ENCODE results near the gene COMMD1.
"Not testable (repeated sequence)": the region's sequence is repeated elsewhere in the genome, so short reads cannot be mapped to it uniquely, and the experiment has no call there.

The COMMD1 gene

DNA sequence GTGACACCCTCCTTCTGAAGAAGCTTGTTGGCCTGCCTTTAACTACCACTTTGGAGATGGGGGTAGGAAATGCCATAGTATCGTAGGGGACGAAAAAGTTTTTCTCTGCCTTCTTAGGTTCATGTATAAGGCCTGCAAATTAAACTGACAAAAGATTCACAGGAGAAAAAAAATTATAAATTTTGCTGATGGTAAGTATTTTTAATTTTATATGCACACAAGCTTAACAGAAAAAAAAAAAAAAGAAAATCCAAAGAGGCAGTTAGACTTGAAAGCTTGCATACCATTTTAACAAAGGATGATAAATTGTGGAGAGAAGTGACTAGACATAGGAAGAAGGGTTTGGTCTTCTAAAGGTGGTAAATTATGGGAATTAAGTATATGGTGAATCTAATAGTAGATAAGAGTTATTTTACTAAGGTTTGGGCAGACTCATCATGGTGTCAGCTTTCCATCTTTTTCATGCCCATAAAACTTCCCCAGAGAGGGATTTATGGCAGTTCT is 227.9 kb downstream of the COMMD1 start:
- no peak for DNase-seq (ENCODE audit: low read depth in 3 of 3, low spot score in 1 of 3)

DNA sequence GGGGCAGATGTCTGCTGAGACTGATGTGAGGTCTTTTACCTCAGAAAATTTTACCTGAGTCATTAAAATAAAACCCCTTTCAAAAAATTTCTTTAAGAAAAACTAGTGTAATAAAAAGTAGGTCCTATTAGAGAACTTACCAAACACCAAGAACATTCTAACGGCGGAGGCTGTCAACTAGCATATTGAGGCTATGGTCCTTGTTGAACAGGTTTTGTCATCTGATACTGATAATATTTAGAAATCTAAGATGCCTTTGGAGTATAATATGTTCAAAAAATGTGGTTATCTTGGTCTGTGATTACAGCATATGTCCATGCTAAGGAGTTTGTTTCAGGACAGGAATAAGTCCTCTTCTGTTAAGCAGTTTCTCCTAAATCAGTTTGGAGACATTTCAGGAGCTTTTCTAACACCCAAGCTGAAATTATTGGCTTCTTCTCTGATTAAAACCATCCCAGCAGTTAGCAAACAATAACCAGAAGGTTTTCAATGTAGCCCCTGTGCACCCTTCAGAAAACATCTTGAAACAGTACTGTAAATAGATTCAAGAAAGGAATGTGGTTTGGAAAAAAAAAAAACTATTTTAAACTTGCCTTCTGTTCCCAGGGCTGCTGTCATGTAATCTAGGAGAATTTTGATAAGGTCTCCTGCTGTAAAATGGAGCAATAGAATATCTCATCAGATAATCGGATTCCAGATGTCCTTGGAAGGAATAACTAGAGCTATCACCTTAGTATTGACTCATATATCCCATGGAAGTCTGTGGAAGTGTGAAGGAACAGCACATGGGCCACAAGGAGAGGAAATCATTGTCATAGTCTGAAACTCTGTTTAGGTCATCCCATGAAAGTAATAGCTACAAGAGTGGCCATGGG is 231.7 kb downstream of the COMMD1 start:
- DNase-seq (ENCODE audit: low read depth in 3 of 3, low spot score in 1 of 3): no peak

DNA sequence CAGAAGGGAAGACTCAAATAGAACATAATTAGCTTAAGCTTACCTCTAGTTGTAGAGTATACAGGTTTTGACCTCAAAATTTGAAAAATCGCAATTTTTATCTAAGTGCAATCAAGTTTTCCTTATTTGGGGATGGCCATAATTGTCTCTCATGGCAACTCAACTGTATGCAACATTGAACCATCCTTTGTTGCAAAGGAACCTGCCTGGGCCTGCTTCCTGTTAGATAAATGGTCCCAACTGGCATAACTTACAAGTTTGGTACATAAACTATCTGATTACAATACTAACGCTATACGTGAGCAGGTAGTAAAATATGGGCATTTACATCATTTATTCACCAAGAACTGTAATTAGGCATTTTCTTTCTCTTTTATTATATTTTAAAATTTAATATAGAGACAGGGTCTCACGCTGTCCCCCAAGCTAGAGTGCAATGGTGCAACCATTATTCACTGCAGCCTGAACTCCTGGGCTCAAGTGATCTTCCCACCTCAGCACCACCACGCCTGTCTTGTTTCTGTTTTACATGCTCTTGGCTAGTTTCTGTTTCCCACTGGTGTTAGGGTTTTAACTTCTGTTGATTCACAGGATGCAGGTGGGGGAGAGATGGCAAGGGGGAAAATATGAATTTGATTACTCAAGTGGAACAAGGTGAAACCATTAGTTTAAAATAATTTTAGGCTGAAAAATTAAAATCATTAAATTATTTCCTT is 235.1 kb downstream of the COMMD1 start:
- DNase-seq (ENCODE audit: low read depth in 3 of 3, low spot score in 1 of 3): no peak

DNA sequence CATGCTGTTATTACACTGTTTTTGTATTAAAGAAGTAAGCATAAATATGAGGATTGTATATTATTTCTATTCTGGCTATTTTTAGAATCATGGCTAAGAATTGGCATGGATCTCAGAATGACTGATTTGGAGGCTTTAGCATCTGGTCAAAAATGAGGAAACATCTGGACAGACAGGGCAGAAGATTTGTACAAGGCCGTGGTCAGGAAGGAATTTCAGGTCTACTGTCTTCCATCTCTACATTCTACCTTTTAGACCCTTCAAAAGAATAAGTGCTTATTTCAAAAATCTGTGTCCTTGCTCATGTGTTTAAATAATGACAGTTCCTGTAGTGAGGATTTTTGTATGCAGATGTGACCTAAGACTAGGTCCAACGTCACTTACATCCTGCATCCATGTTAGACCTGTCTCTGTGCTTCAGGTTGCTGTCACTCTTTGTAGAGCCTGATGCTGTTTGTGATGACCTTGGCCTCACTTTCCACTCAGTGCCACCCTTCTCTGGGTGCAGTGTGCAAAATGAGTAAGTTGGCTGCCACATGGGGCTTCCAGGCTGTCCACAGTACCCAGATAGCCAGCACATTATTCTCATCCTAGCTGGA is 235.8 kb downstream of the COMMD1 start:
- no peak for DNase-seq (ENCODE audit: low read depth in 3 of 3, low spot score in 1 of 3)

DNA sequence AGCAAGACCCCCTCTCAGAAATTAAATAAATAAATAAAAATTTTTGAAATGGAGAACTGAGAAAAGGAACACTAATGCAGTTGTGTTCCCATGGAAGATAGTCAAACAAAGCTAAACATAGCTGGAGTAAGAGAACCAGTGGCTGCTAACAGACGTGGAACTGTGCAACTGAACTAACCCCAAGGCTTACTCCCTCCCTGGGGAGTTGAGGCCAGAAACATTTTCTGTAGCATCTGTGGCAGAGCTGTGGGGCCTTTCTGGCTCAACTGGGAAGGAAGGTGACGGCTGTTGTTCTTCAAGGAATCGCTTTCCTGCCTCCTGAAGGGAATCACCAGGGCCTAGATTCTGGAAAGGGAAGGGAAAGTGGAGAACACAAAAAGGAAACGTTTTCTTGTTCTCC is 236.6 kb downstream of the COMMD1 start:
- DNase-seq (ENCODE audit: low read depth in 3 of 3, low spot score in 1 of 3): no peak

DNA sequence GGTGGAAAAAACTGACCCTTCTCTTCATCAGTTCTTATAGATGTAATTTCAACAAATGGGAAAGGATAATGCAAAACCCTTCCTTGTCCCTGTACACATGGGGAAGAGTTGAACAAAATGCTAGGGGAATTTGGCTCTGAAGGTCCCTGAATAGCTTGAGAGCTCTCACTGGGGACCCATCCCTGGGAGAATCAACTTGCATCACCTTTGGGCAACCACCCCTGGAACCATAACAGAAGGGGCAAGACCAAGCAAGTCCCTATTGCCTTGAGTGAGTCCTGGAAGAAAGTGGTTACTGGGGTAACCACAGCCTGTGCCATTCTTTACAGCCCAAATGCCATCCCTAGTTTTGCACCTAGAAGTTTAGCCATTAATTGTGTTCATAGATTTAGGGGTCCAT is 238.2 kb downstream of the COMMD1 start:
- no peak for DNase-seq (ENCODE audit: low read depth in 3 of 3, low spot score in 1 of 3)

DNA sequence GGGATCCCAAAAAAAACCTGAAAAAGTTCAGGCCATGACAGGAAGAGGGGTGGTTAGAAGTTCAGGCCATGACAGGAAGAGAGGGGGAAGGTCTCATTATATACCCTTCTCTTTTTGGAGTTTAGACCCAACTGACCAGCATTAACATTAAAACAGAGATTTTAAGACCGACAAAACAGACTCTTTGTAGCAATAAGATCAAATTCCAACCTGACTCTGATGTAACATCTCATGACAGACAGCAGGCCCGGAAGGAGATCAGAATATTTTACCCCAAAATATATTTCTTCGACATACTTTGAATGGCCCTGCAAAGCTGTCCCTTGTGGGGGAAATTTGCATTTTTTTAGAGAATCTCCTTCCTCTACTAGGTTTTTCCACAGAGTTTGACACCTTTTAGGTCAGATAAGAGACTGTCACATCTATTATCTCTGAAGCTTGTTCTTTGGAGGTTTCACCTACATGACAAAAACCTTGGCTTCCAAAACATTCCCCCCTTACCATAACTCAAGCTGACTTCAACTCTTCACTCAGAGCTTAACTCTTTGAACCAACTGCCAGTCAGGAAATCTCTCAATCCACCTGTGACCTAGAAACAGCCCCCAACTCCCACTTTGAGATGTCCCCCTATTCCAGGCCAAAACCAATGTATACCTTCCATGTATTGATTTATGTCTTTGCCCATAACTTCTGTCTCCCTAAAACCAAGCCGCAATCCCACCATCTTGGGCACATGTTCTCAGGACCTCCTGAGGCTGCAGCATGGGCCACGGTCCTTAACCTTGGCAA is 239.4 kb downstream of the COMMD1 start:
- no peak for DNase-seq (ENCODE audit: low read depth in 3 of 3, low spot score in 1 of 3)

DNA sequence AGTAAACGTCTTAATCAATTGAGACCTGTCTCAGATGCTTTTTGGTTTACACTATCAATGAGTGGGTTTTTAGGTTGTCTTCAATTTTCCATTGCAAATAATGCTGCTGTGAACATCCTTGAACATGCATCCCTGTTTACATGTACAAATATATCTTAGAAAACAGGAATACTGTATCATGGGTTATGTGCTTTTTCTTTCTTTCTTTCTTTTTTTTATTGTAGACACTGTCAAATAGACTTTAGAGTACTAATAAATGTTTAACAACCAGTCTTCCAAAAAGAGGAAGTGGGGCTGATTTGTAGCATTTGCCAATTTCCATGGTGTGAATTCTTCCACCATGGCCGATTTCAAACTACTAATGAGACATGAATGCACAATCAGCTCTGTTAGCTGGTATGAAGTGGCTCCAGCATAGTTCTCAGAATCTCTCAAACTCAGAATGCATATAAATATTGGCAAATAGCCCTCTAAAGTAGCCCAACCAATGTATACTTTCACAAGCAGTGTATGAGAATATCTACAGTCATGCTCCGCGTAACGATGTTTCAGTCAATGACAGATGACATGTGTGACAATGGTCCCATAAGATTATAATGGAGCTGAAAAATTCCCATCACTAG is 240.1 kb downstream of the COMMD1 start:
- no peak for DNase-seq (ENCODE audit: low read depth in 3 of 3, low spot score in 1 of 3)

DNA sequence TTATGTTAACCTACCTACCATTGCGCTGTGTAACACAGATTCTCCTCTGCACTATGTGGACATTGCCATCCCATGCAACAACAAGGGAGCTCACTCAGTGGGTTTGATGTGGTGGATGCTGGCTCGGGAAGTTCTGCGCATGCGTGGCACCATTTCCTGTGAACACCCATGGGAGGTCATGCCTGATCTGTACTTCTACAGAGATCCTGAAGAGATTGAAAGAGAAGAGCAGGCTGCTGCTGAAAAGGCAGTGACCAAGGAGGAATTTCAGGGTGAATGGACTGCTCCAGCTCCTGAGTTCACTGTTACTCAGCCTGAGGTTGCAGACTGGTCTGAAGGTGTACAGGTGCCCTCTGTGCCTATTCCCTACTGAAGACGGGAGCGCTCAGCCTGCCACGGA is 241.3 kb downstream of the COMMD1 start:
- peak in 1 of 3 donors; percentile 2 for DNase-seq (ENCODE audit: low read depth in 3 of 3, low spot score in 1 of 3)

DNA sequence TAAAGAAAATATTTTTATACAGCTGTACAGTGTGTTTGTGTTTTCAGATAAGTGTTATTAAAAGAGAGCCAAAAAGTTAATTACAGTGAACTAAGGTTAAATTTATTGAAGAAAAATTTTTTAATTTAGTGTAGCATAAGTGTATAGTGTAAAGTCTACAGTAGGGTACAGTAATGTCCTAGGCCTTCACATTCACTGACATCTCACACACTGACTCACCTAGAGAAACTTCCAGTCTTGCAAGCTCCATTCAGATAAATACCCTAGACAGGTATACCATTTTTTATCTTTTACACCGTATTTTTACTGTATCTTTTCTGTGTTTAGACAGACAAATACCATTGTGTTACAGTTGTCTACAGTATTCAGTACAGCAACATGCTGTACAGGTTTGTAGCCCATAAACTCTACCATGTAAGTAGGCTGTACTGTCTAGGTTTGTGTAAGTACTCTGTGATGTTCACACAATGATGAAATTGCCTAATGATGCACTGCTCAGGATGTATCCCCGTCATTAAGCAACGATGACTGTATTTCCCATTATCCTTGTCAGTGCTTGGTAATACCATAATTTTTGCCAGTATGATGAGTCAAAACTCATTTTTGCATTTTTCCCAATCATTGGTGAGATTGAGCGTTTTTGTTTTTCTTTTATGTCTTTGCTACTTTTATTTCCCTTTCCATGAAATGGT is 242.3 kb downstream of the COMMD1 start:
- no peak for DNase-seq (ENCODE audit: low read depth in 3 of 3, low spot score in 1 of 3)

DNA sequence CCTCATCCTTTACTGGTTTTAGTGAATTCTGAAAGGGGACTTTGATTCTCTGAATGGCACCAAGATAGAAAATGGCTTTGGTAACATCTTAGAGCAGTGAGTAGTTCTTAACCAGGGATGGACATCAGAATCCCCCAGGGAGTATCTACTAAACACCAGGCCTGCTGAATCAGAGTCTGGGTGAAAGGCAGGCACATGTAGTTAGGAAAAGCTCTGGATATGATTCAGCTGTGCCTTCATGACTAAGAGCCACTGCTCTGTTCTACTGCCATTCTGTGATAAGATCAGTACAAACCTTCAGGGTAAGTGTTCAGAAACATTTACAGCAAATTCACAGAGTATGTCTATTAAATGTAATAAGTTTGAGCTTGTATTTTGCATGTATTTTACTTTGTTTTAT is 244.2 kb downstream of the COMMD1 start:
- no peak for DNase-seq (ENCODE audit: low read depth in 3 of 3, low spot score in 1 of 3)

DNA sequence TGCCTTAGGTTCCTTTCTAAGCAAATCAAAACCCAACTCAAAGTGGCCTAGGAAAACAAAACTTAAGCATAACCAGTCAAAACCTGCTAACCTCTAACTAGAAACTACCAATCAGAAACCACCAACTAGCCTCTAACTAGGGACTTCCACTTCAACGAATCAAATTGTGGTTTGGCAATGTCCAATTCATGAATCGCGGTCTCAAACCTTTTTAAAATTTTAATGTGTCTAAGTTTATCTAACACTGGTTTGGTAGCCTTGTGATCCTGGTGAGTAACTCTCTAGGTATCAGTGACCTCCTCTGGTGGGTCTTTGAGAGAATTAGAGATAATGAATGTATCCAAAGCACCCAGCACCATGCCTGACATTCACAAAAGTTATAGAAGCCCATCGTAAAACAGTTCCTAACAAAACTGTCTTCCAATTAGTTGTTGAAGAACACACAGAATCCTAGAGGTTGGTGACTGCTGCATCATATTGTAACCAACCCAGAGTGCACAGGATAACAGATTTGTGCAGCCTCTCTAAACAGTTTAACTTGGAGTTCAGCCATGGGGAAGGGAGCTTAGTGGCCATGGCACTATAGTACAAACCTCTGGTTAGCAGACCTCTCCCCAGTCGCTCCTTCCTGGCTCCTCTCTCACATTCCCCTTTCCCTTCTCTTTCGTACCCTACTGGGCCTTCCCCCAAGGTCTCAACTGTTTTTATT is 245.3 kb downstream of the COMMD1 start:
- no peak for DNase-seq (ENCODE audit: low read depth in 3 of 3, low spot score in 1 of 3)

DNA sequence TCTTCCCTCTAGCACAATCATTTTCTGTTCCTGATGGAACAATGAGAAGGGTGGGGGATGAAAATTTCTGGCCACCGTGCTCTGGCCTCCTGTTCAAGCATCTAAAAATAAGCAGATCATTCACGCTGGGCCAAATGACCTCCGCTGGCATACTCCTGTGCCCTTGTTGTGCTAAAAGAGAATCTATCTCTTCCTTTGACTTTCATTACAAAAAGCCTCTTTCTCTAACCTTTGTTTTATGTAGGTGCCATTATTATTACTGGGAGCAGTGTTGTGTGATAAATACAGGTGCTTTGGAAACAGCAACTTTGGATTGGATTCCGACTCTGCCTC is 245.8 kb downstream of the COMMD1 start:
- DNase-seq (ENCODE audit: low read depth in 3 of 3, low spot score in 1 of 3): no peak

DNA sequence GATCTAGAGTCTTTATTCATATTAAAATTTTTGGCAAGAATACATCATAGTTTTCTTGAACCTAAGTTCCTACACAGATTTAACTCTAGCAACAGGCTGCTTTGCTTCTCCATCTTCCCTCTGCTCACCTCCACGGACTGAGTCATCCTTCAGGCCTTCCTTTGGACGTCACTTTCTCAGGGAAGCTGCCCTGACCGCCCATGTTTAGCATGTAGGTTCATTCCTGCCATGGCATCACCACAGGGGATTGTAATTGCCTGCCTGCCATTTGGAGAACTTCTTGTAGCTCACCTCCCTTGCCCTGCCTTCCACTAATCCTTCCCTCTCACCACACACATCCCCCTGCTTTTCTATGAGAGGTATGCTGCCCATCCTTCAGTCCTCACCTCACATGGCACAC is 246.5 kb downstream of the COMMD1 start:
- DNase-seq (ENCODE audit: low read depth in 3 of 3, low spot score in 1 of 3): no peak

DNA sequence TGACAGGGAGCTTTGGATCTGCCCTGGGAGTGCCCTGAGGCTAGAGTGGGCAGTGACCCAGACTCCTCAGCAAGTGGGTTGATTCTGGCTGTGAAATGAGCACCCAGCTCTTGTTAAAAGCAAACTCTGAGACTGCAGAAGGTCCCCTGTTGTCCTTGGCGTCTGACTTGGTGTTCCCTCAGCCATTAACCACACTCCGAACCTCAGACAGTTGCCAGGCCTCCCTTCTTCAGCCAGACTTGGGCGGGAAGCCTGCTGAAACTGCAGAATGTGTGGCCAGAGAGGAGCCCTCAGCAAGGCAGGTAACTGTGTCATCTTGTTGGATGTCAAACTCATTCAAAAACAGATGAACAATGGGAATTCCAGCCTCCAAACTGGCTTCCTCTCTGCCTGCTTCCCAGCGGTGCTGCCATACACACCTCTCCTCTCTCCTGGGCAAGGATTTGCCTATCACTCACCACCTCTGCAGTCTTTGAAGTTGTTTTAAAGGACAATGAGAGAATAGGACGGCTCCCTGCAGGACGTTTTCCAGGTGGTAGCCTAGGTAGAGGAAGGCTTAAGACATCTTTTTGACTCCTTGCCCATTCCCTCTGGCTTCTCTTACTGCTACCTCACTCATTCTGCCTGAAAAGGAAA is 251.5 kb downstream of the COMMD1 start:
- DNase-seq (ENCODE audit: low read depth in 3 of 3, low spot score in 1 of 3): no peak

DNA sequence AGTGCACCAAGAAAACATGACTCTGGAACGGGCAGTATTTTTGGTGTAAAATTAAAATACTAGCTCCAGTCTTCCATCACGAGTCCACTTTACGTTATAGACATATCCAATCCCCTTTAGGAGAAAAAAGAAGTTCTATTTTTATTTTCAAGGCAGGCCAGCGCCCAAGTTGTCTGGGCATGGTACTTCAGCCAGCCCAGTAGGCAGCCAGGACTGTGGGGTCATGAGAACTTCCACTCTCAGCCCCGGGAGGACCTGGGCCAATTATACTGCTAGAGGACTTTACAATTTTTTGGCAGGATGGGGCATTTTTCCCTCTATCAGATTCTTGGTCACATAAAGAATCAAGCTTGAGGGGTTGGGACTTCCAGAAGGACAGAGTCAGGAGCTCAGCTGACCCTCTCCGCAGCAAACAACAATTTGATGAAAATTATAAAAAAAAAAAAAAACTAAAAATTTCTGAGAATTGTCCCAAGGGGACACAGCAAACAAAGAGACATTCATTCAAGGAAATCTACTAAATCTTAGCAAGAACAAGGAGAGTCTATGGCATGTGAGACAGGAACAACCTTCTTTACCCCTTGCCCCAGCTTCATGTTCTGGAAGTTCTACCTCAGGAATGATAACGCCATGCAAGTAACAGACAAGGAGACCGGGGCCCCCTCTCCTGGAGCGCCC is 253.1 kb downstream of the COMMD1 start:
- DNase-seq (ENCODE audit: low read depth in 3 of 3, low spot score in 1 of 3): no peak

DNA sequence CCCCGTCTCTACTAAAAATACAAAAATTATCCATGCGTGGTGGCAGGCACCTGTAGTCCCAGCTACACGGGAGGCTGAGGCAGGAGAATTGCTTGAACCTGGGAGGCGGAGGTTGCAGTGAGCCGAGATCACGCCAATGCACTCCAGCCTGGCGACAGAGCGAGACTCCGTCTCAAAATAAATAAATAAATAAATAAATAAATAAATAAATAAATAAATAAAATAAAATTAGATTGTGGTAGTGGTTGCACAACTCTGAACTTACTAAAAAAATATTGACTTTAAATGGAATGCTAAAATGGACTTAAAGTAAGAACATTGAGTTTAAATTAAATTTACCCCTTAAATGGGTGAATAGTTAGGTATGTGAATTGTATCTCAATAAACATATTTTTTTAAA is 255.2 kb downstream of the COMMD1 start:
- DNase-seq (ENCODE audit: low read depth in 3 of 3, low spot score in 1 of 3): not testable (repeated sequence)

DNA sequence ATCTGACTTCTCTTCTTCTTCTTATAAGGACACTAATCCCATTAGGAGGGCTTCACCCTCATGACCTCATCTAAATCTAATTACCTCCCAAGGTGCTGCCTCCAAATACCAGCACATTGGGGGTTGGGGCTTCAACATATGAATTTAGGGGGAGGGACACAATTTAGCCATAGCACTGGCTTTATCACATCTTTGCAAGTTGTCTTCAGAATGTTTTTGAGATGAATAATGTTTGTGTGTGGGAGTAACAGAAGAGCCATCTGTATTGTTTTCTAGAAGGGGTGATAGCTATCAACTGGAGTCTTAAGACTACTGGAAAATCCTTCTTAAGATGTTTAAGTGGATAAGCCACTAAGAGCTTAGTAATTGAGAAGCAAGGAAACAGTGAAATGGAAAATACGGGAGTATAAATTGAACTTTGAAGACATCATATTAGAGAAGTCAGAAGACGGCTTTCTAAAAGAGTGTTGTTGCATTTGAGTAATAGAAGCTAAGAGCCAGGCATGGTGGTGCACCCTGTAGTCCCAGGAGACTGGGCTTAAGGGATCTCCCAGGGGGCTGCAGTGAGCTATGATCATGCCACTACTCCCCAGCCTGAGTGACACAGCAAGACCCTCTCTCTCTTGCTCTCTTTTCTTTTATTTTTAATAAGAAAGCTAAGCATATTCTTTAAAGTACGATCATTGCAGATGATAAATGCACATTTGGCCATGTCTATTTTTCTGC is 257.8 kb downstream of the COMMD1 start:
- DNase-seq (ENCODE audit: low read depth in 3 of 3, low spot score in 1 of 3): no peak
